HG03521 (cell line): ENCODE data around the gene ZNF714.
A peak's percentile ranks its signal among the peaks of the same experiment; 100 is the strongest.
"Not testable (repeated sequence)": the region's sequence is repeated elsewhere in the genome, so short reads cannot be mapped to it uniquely, and the experiment has no call there.

Experiments used
- ATAC-seq: cut with Tn5 transposase; IDR thresholded peaks from one replicate; pipeline ENCODE4 v1.9.1; 2021; ENCODE audit warnings: mild to moderate bottlenecking, moderate library complexity; ENCODE audit not compliant: unreplicated experiment

Gene ZNF714

GRCh38 chr19:21130097-21130775 lies 48.2 kb downstream of the ZNF714 start:
- ATAC-seq: no peak

GRCh38 chr19:21133633-21134032 lies 51.6 kb downstream of the ZNF714 start:
- ATAC-seq: no peak

- no peak for ATAC-seq
These were observed 52.9 kb downstream of the ZNF714 start for GRCh38 chr19:21134934-21135366.

- no peak for ATAC-seq
These were observed 53.4 kb downstream of the ZNF714 start for GRCh38 chr19:21135433-21135832.

- no peak for ATAC-seq
These were observed 56.1 kb downstream of the ZNF714 start for GRCh38 chr19:21138130-21138529.

GRCh38 chr19:21141006-21141405 lies 59.0 kb downstream of the ZNF714 start:
- not testable (repeated sequence) for ATAC-seq

- ATAC-seq: peak; percentile 94
These were observed 59.9 kb downstream of the ZNF714 start, which contains the start of gene ZNF431 for GRCh38 chr19:21141787-21142464. TSS of gene ZNF431 (plus strand) at chr19:21142040. CDS start at chr19:21142184, 144 bp downstream.

GRCh38 chr19:21143428-21143827 lies 61.4 kb downstream of the ZNF714 start:
- no peak for ATAC-seq

- ATAC-seq: no peak
These were observed 61.9 kb downstream of the ZNF714 start for GRCh38 chr19:21143854-21144253.

- no peak for ATAC-seq
These were observed 65.5 kb downstream of the ZNF714 start for GRCh38 chr19:21147540-21147939.

- ATAC-seq: no peak
These were observed 66.7 kb downstream of the ZNF714 start for GRCh38 chr19:21148681-21149080.

- no peak for ATAC-seq
These were observed 67.9 kb downstream of the ZNF714 start for GRCh38 chr19:21149877-21150276.

- no peak for ATAC-seq
These were observed 69.5 kb downstream of the ZNF714 start for GRCh38 chr19:21151460-21151859.

GRCh38 chr19:21158523-21159135 lies 76.6 kb downstream of the ZNF714 start:
- no peak for ATAC-seq

- no peak for ATAC-seq
These were observed 82.5 kb downstream of the ZNF714 start for GRCh38 chr19:21164541-21164940.

- ATAC-seq: no peak
These were observed 84.4 kb downstream of the ZNF714 start for GRCh38 chr19:21166436-21166835.
